HepG2 (cell line): ENCODE data around the gene METAP1D. TPM values are rescaled to one million over a fixed set of nuclear protein-coding genes. Genes with fewer than 3 reads are reported as not detected.

Experiments used
- FOXP1 ChIP-seq, 2 experiments: fragments of 450-650 bp in 1 of 2; IDR thresholded peaks; 2 replicates each; pipeline ENCODE4 v1.6.1; 2017 to 2018; ENCODE audit warnings: antibody characterized with exemption in 1 of 2
- GATAD2A ChIP-seq: IDR thresholded peaks from 2 replicates; pipeline ENCODE4 v1.6.1; 2016
- HMGXB4 ChIP-seq, 2 experiments: sonication (generic) in 1 of 2; formaldehyde crosslinking in 1 of 2; IDR thresholded peaks; 2 replicates each; pipeline versions ENCODE4 v1.4.0 to v1.6.1; 2018 to 2020; ENCODE audit warnings: missing genetic modification reagents in 2 of 2, borderline replicate concordance in 1 of 2, low read depth in 1 of 2, mild to moderate bottlenecking in 1 of 2, missing biosample characterization in 1 of 2
- NR2F2 ChIP-seq: IDR thresholded peaks from 2 replicates; pipeline ENCODE4 v1.6.1; 2012; ENCODE audit warnings: low read depth, inconsistent platforms, borderline replicate concordance
- SATB2 ChIP-seq: sonication (generic); formaldehyde crosslinking; IDR thresholded peaks from 2 replicates; pipeline ENCODE4 v1.5.0; 2020; ENCODE audit warnings: missing genetic modification reagents
- SP5 ChIP-seq: IDR thresholded peaks from 2 replicates; pipeline ENCODE4 v1.6.1; 2016; ENCODE audit warnings: low read depth, borderline replicate concordance
- TEF ChIP-seq: sonication (generic); formaldehyde crosslinking; IDR thresholded peaks from 2 replicates; pipeline ENCODE4 v1.5.0; 2020; ENCODE audit warnings: missing genetic modification reagents
- TFE3 ChIP-seq: IDR thresholded peaks from 2 replicates; pipeline ENCODE4 v1.6.1; 2016
- ZBTB49 ChIP-seq: sonication (generic); formaldehyde crosslinking; IDR thresholded peaks from 2 replicates; pipeline ENCODE4 v1.4.0; 2020; ENCODE audit warnings: missing genetic modification reagents, borderline replicate concordance
- ZBTB8A ChIP-seq: sonication (generic); formaldehyde crosslinking; IDR thresholded peaks from 2 replicates; pipeline ENCODE4 v1.4.0; 2020; ENCODE audit warnings: mild to moderate bottlenecking, low read depth, missing genetic modification reagents, borderline replicate concordance
- ZNF335 ChIP-seq: sonication (generic); formaldehyde crosslinking; IDR thresholded peaks from 2 replicates; pipeline ENCODE4 v1.4.0; 2020; ENCODE audit warnings: missing genetic modification reagents
- ZNF543 ChIP-seq: sonication (generic); formaldehyde crosslinking; IDR thresholded peaks from 2 replicates; pipeline ENCODE4 v1.4.0; 2020; ENCODE audit warnings: mild to moderate bottlenecking, missing genetic modification reagents
- ZSCAN29 ChIP-seq: sonication (generic); formaldehyde crosslinking; conservative IDR thresholded peaks from 2 replicates; pipeline ENCODE4 v1.4.0; 2020; ENCODE audit warnings: mild to moderate bottlenecking, missing genetic modification reagents
- ZSCAN9 ChIP-seq: IDR thresholded peaks from 2 replicates; pipeline ENCODE4 v1.6.1; 2016; ENCODE audit warnings: borderline replicate concordance
- polyA plus RNA-seq, 8 experiments: library from polyadenylated mRNA; depleted of rRNA in 3 of 8; stranded (reverse) in 7 of 8; unstranded in 1 of 8; fragments of >200 nt; fragmentation: Illumina TruSeq in 4 of 8; extraction: Trizol in 4 of 8; gene quantifications; 2 replicates each; pipeline versions ENCODE4 v1.2.1 to v1.2.3, GENCODE V29; 2011 to 2016; ENCODE audit warnings: low read depth in 4 of 8, missing spikeins in 1 of 8, mixed read lengths in 1 of 8; ENCODE audit not compliant: insufficient read depth in 1 of 8
- total RNA-seq, 5 experiments: library from RNA; depleted of rRNA; stranded (reverse); fragments of >200 nt; fragmentation: Illumina TruSeq; extraction: Trizol; gene quantifications; 2 replicates each; pipeline ENCODE4 v1.2.3, GENCODE V29; 2016; ENCODE audit warnings: low read depth in 1 of 5
- TF ChIP-seq, protein P1 (sequence below): IDR thresholded peaks from 2 replicates; pipeline ENCODE4 v1.4.0; 2020; ENCODE audit warnings: mild to moderate bottlenecking, missing genetic modification reagents
- TF ChIP-seq, protein P2 (sequence below): IDR thresholded peaks from 2 replicates; pipeline ENCODE4 v1.6.1; 2016; ENCODE audit warnings: missing compliant biosample characterization, missing genetic modification reagents, borderline replicate concordance

METAP1D gene
- total and polyA plus RNA-seq, 2 of the 13 experiments (the other 11 are each of a cell fraction or from before 2014, with no cell fraction given) = 14.7 to 21.6 TPM

- TF ChIP-seq ZBTB49 (CRISPR knock-in tag) = no peak
- peak; percentile 97 for TF ChIP-seq ZNF335 (CRISPR knock-in tag)
- no peak for TF ChIP-seq SATB2
- peak; percentile 83 for TF ChIP-seq GATAD2A
- TF ChIP-seq, protein P1, sequence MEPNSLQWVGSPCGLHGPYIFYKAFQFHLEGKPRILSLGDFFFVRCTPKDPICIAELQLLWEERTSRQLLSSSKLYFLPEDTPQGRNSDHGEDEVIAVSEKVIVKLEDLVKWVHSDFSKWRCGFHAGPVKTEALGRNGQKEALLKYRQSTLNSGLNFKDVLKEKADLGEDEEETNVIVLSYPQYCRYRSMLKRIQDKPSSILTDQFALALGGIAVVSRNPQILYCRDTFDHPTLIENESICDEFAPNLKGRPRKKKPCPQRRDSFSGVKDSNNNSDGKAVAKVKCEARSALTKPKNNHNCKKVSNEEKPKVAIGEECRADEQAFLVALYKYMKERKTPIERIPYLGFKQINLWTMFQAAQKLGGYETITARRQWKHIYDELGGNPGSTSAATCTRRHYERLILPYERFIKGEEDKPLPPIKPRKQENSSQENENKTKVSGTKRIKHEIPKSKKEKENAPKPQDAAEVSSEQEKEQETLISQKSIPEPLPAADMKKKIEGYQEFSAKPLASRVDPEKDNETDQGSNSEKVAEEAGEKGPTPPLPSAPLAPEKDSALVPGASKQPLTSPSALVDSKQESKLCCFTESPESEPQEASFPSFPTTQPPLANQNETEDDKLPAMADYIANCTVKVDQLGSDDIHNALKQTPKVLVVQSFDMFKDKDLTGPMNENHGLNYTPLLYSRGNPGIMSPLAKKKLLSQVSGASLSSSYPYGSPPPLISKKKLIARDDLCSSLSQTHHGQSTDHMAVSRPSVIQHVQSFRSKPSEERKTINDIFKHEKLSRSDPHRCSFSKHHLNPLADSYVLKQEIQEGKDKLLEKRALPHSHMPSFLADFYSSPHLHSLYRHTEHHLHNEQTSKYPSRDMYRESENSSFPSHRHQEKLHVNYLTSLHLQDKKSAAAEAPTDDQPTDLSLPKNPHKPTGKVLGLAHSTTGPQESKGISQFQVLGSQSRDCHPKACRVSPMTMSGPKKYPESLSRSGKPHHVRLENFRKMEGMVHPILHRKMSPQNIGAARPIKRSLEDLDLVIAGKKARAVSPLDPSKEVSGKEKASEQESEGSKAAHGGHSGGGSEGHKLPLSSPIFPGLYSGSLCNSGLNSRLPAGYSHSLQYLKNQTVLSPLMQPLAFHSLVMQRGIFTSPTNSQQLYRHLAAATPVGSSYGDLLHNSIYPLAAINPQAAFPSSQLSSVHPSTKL (CRISPR knock-in tag) = peak; percentile 76
- no peak for TF ChIP-seq ZNF543 (CRISPR knock-in tag)
- 0 out of 2 replicates have a peak, but pooled peaks have one; percentile 46 for TF ChIP-seq SP5 (CRISPR knock-in tag)
- TF ChIP-seq FOXP1 (IDR thresholded peaks at IDR 0.05) = no peak
- 0 out of 2 replicates have a peak, but pooled peaks have one; percentile 40 for TF ChIP-seq FOXP1 (CRISPR knock-in tag; IDR thresholded peaks at IDR 0.05)
- TF ChIP-seq NR2F2 = peak; percentile 85
- TF ChIP-seq TFE3 = 0 out of 2 replicates have a peak, but pooled peaks have one; percentile 27
- 0 out of 2 replicates have a peak, but pooled peaks have one; percentile 51 for TF ChIP-seq ZSCAN29 (CRISPR knock-in tag)
- TF ChIP-seq HMGXB4 (CRISPR knock-in tag; IDR thresholded peaks at IDR 0.05; ENCODE audit: borderline replicate concordance in 1 of 2, low read depth in 1 of 2) = 0 out of 4 replicates have a peak, but pooled peaks of 1 of the 2 experiments have one; percentile 31
- 0 out of 2 replicates have a peak, but pooled peaks have one; percentile 40 for TF ChIP-seq ZSCAN9
- no peak for TF ChIP-seq TEF (CRISPR knock-in tag)
- TF ChIP-seq, protein P2, sequence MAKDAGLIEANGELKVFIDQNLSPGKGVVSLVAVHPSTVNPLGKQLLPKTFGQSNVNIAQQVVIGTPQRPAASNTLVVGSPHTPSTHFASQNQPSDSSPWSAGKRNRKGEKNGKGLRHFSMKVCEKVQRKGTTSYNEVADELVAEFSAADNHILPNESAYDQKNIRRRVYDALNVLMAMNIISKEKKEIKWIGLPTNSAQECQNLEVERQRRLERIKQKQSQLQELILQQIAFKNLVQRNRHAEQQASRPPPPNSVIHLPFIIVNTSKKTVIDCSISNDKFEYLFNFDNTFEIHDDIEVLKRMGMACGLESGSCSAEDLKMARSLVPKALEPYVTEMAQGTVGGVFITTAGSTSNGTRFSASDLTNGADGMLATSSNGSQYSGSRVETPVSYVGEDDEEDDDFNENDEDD (CRISPR knock-in tag) = no peak
- no peak for TF ChIP-seq ZBTB8A
Measured at GRCh38 chr2:172021074-172021931, 21.6 kb downstream of the METAP1D start (continued).
